ENCODE data around the gene CSNK1G2. TPM values are rescaled to one million over a fixed set of nuclear protein-coding genes. Genes with fewer than 3 reads are reported as not detected.

CSNK1G2 gene
- total RNA-seq, 6 experiments from 2014 or later: 44.8 to 52.0 (median 51.1) TPM

- Mint-ChIP-seq H3K4me1 (ENCODE audit: low read depth) (no peaks in the 10 kb centered on the region), H3K27me3 (ENCODE audit: insufficient read depth) (no peaks in the 10 kb centered on the region), H3K9me3 (no peaks in the 10 kb centered on the region), H3K4me3 (no peak overlapping the region), H3K36me3 (ENCODE audit: low read depth) (peaks cover 12% of the 10 kb centered on the region), H3K27ac (no peak overlapping the region)
- no peak for TF ChIP-seq CTCF (IDR thresholded peaks at IDR 0.05)
- no peak for DNase-seq
Measured at GRCh38 chr19:1991018-1991913, 50.3 kb downstream of the CSNK1G2 start.

DNA sequence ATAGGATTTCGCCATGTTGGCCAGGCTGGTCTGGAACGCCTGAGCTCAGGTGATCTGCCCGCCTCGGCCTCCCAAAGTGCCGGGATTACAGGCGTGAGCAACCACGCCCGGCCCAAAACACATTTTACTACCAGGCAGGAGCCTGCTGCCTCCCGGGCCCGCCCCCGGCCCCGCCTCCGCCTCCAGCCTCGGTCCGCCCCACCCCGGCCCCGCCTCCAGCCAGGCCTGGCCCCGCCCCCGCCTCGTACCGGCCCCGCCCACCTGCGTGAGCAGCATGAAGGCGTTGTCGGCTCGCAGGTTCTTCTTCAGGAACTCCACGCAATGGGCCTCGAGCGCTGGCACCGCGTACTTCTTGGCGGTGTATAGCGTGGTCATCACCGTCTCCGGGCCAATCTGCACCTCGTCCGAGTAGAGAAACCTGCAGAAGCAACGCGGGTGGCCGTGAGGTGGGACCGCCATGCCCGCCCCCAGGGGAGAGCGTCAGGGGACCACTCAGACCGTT, 51.8 kb downstream of the CSNK1G2 start:
- peaks cover 20% of the 10 kb centered on the region for H3K36me3 Mint-ChIP-seq (ENCODE audit: low read depth)
- no peak overlapping the region for H3K4me3 Mint-ChIP-seq
- H3K27me3 Mint-ChIP-seq (ENCODE audit: insufficient read depth): no peaks in the 10 kb centered on the region
- no peak for DNase-seq
- H3K4me1 Mint-ChIP-seq (ENCODE audit: low read depth): no peaks in the 10 kb centered on the region
- TF ChIP-seq CTCF (IDR thresholded peaks at IDR 0.05): no peak
- no peaks in the 10 kb centered on the region for H3K9me3 Mint-ChIP-seq
- no peak overlapping the region for H3K27ac Mint-ChIP-seq

DNA sequence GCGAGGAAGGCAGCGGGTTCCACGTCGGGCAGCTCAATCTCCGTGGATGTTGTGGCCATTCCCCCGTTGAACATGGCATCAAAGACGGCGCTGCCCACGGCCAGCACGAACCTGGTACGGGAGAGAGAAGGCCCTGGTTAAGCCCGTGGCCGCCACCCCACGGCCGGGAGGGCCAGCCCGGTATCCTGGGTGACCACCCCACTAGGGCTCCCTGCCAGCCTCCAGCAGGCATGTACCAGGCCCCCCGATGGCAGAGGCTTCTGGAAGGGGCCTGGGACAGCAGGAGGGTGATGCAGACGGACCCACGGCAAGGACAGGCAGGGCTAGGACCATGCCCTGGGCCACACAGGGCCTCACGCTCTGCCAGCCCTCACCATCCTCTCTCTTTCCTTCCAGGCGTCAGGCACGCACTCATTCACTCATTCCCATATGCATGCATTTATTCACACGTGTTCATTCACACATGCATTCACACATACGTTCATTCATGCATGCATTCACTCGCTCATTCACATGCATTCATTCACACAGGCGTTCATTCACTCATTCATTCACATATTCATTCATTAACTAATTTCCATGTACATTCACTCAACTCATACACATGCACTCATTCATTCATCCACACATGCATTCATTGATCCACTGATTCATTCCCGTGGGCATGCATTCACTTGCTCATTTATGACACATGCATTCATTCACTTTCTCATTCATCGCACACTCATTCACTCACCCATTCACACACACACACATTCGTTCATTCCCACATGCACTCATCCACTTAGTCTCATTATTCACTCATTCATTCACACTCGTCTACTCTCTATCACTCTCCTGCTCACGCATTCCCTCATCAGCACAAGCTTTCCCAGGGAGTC, 56.6 kb downstream of the CSNK1G2 start:
- Mint-ChIP-seq H3K27ac (no peak overlapping the region), H3K27me3 (ENCODE audit: insufficient read depth) (no peaks in the 10 kb centered on the region), H3K4me3 (no peak overlapping the region), H3K9me3 (no peaks in the 10 kb centered on the region), H3K4me1 (ENCODE audit: low read depth) (no peaks in the 10 kb centered on the region), H3K36me3 (ENCODE audit: low read depth) (peaks cover 28% of the 10 kb centered on the region)
- TF ChIP-seq CTCF (IDR thresholded peaks at IDR 0.05): no peak
- DNase-seq: no peak

- DNase-seq: no peak
- peaks cover 27% of the 10 kb centered on the region for H3K36me3 Mint-ChIP-seq (ENCODE audit: low read depth)
- H3K4me3 Mint-ChIP-seq: no peak overlapping the region
- H3K9me3 Mint-ChIP-seq: no peaks in the 10 kb centered on the region
- TF ChIP-seq CTCF (IDR thresholded peaks at IDR 0.05): no peak
- no peaks in the 10 kb centered on the region for H3K4me1 Mint-ChIP-seq (ENCODE audit: low read depth)
- no peak overlapping the region for H3K27ac Mint-ChIP-seq
- H3K27me3 Mint-ChIP-seq (ENCODE audit: insufficient read depth): no peaks in the 10 kb centered on the region
Measured at GRCh38 chr19:1998712-1999708, 58.0 kb downstream of the CSNK1G2 start.
